GM12891 (cell line): ENCODE data around the gene ARHGEF40.

Experiments used
- POLR2A ChIP-seq: IDR thresholded peaks from 2 replicates; pipeline ENCODE4 v1.6.1; 2011; ENCODE audit warnings: low read depth, low read length, control low read depth
- POLR2AphosphoS5 ChIP-seq: IDR thresholded peaks from 2 replicates; pipeline ENCODE4 v1.6.1; 2011; ENCODE audit warnings: low read depth, low read length, control low read depth
- POU2F2 ChIP-seq: IDR thresholded peaks from 2 replicates; pipeline ENCODE4 v1.6.1; 2011; ENCODE audit warnings: low read depth, mild to moderate bottlenecking, control low read depth, low read length, moderate library complexity
- TAF1 ChIP-seq: IDR thresholded peaks from 2 replicates; pipeline ENCODE4 v1.6.1; 2011; ENCODE audit warnings: low read depth, low read length, control low read depth

GRCh38 chr14:21102521-21103410 is 32.7 kb downstream of the ARHGEF40 start:
- TF ChIP-seq POLR2A (no peak), POU2F2 (no peak), POLR2AphosphoS5 (no peak), TAF1 (no peak)
